Loucy (cell line): ENCODE data around the gene BCLAF1.
A peak's percentile ranks its signal among the peaks of the same experiment; 100 is the strongest.

Experiments used
- H2AFZ ChIP-seq: fragments of 200-600 bp; sonication (generic); 2 replicates; pipeline ENCODE4 v1.6.0; 2016; ENCODE audit warnings: antibody characterized with exemption, mild to moderate bottlenecking, low read length, moderate library complexity
- H3F3A ChIP-seq: fragments of 200-600 bp; 2 replicates; pipeline ENCODE4 v1.6.0; 2016; ENCODE audit warnings: antibody characterized with exemption, low read depth, mild to moderate bottlenecking
- H3K27me3 ChIP-seq: fragments of 200-600 bp; sonication (generic); 2 replicates; pipeline ENCODE4 v1.6.1; 2014; ENCODE audit warnings: low read length, mild to moderate bottlenecking; ENCODE audit not compliant: insufficient read depth, poor library complexity, severe bottlenecking
- H3K36me3 ChIP-seq: fragments of 200-600 bp; sonication (generic); 2 replicates; pipeline ENCODE4 v1.6.1; 2016; ENCODE audit warnings: low read length; ENCODE audit not compliant: insufficient read depth
- H3K4me1 ChIP-seq: fragments of 200-600 bp; sonication (generic); 2 replicates; pipeline ENCODE4 v1.5.1; 2014; ENCODE audit warnings: low read length, mild to moderate bottlenecking; ENCODE audit not compliant: insufficient read depth, poor library complexity, severe bottlenecking
- H3K4me2 ChIP-seq: fragments of 200-600 bp; sonication (generic); 2 replicates; pipeline ENCODE4 v1.6.0; 2014; ENCODE audit warnings: antibody characterized with exemption, low read length, low read depth, mild to moderate bottlenecking; ENCODE audit not compliant: poor library complexity, severe bottlenecking
- H3K4me3 ChIP-seq: fragments of 200-600 bp; sonication (generic); 2 replicates; pipeline ENCODE4 v1.5.1; 2014; ENCODE audit warnings: low read length, mild to moderate bottlenecking, mixed read lengths; ENCODE audit not compliant: poor library complexity, severe bottlenecking
- H3K79me2 ChIP-seq: fragments of 200-600 bp; sonication (generic); 2 replicates; pipeline ENCODE4 v1.6.1; 2014; ENCODE audit warnings: low read length; ENCODE audit not compliant: insufficient read depth
- H3K9ac ChIP-seq: fragments of 200-600 bp; sonication (generic); 2 replicates; pipeline ENCODE4 v1.6.0; 2014; ENCODE audit warnings: mild to moderate bottlenecking, low read depth, low read length, moderate library complexity; ENCODE audit not compliant: poor library complexity, severe bottlenecking
- H3K9me2 ChIP-seq: fragments of 200-600 bp; sonication (generic); replicated peaks from 2 replicates; pipeline ENCODE4 v1.6.1; 2016; ENCODE audit warnings: low read depth, low read length, mixed read lengths
- H3K9me3 ChIP-seq: fragments of 200-600 bp; sonication (generic); 2 replicates; pipeline ENCODE4 v1.6.1; 2014; ENCODE audit warnings: mild to moderate bottlenecking, antibody characterized with exemption, low read length, low read depth; ENCODE audit not compliant: insufficient read depth
- H4K20me1 ChIP-seq: fragments of 200-600 bp; sonication (generic); 2 replicates; pipeline ENCODE4 v1.6.0; 2014; ENCODE audit warnings: antibody characterized with exemption, low read length, mild to moderate bottlenecking; ENCODE audit not compliant: insufficient read depth, poor library complexity, severe bottlenecking
- CTCF ChIP-seq: fragments of 200-600 bp; sonication (generic); conservative IDR thresholded peaks from 2 replicates; pipeline ENCODE4 v1.5.1; 2014; ENCODE audit warnings: mild to moderate bottlenecking, antibody characterized with exemption, low read length
- EZH2phosphoT487 ChIP-seq: fragments of 200-600 bp; IDR thresholded peaks from 2 replicates; pipeline ENCODE4 v1.6.1; 2018; ENCODE audit warnings: antibody characterized with exemption, mild to moderate bottlenecking, moderate library complexity, borderline replicate concordance

BCLAF1 gene

GRCh38 chr6:136236466-136237293, 53.0 kb downstream of the BCLAF1 start:
- Histone ChIP-seq H3K4me2 (peak overlapping the region; percentile 63), H3K9ac (peak overlapping the region; percentile 20), H3K79me2 (no peaks in the 10 kb centered on the region), H4K20me1 (no peaks in the 10 kb centered on the region), H3F3A (no peaks in the 10 kb centered on the region), H2AFZ (no peak overlapping the region), H3K4me3 (peak overlapping the region; percentile 35), H3K36me3 (peaks cover 16% of the 10 kb centered on the region), H3K9me3 (no peaks in the 10 kb centered on the region), H3K9me2 (no peaks in the 10 kb centered on the region), H3K4me1 (peaks cover 15% of the 10 kb centered on the region), H3K27me3 (no peaks in the 10 kb centered on the region)
- TF ChIP-seq EZH2phosphoT487 = no peak
- TF ChIP-seq CTCF = no peak

DNA sequence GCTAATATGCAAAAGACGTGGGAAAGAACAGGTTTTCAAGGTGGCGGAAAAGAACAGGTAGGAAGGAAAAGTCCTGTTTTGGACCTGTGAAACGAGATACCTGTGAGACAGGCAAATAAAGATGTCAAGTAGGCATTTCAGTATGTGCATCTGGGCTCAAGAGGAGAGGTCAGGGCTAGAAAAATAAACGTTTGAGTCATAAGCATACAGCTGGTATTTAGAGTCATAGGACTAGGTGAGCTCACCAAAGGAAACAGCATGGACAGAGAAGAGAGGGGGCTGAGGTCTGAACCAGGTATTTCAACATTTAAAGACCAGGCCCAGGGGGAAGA, 54.4 kb downstream of the BCLAF1 start:
- H3K36me3 ChIP-seq = peaks cover 14% of the 10 kb centered on the region
- H3F3A ChIP-seq = no peaks in the 10 kb centered on the region

DNA sequence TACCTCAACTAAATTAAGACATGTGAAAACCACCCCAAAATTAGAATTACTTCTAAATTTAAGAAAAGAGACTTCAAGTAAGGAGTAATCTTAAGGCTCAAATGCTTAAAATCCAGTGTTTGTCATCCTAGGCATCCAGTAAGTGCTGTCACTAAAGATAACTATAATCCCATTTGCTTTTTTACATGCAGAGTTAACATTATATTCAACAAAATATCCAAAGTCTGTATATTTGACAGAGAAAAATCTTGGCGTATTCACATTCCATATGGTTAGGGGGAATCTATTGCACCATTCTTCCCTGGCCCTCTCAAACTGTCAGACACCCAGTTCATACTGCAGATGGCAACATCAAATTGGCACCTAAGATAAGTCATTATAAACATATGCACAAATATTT, 56.9 kb downstream of the BCLAF1 start:
- no peaks in the 10 kb centered on the region for H3K9me3 ChIP-seq
- no peak overlapping the region for H3K4me2 ChIP-seq
- no peaks in the 10 kb centered on the region for H3K27me3 ChIP-seq
- no peaks in the 10 kb centered on the region for H4K20me1 ChIP-seq
- no peak overlapping the region for H2AFZ ChIP-seq
- peaks cover 5% of the 10 kb centered on the region; the same call in 1 of the 2 replicates for H3K36me3 ChIP-seq
- no peaks in the 10 kb centered on the region for H3F3A ChIP-seq
- TF ChIP-seq EZH2phosphoT487 (no peak), CTCF (no peak)
- no peak overlapping the region for H3K9ac ChIP-seq
- H3K9me2 ChIP-seq = no peaks in the 10 kb centered on the region
- H3K4me3 ChIP-seq = no peak overlapping the region
- H3K4me1 ChIP-seq = peaks cover 15% of the 10 kb centered on the region
- H3K79me2 ChIP-seq = no peaks in the 10 kb centered on the region

More for the DNA sequence above, 54.4 kb downstream of the BCLAF1 start:
- Histone ChIP-seq H3K4me3 (no peak overlapping the region), H3K79me2 (no peaks in the 10 kb centered on the region), H2AFZ (no peak overlapping the region), H3K4me2 (no peak overlapping the region), H3K9me3 (no peaks in the 10 kb centered on the region), H3K27me3 (no peaks in the 10 kb centered on the region), H3K4me1 (peaks cover 15% of the 10 kb centered on the region), H3K9ac (no peak overlapping the region), H4K20me1 (no peaks in the 10 kb centered on the region), H3K9me2 (no peaks in the 10 kb centered on the region)
- TF ChIP-seq EZH2phosphoT487 (no peak), CTCF (no peak)
